GM12891 (cell line): ENCODE data around the gene DIS3L2.

Experiments used
- PAX5 ChIP-seq: IDR thresholded peaks from 2 replicates; pipeline ENCODE4 v1.6.1; 2011; ENCODE audit warnings: low read length, moderate library complexity, mild to moderate bottlenecking; ENCODE audit not compliant: insufficient read depth, severe bottlenecking
- POLR2A ChIP-seq: IDR thresholded peaks from 2 replicates; pipeline ENCODE4 v1.6.1; 2011; ENCODE audit warnings: low read depth, low read length, control low read depth
- POLR2AphosphoS5 ChIP-seq: IDR thresholded peaks from 2 replicates; pipeline ENCODE4 v1.6.1; 2011; ENCODE audit warnings: low read depth, low read length, control low read depth
- SPI1 ChIP-seq: IDR thresholded peaks from 2 replicates; pipeline ENCODE4 v1.6.1; 2011; ENCODE audit warnings: low read depth, low read length, control low read depth
- TAF1 ChIP-seq: IDR thresholded peaks from 2 replicates; pipeline ENCODE4 v1.6.1; 2011; ENCODE audit warnings: low read depth, low read length, control low read depth

DNA sequence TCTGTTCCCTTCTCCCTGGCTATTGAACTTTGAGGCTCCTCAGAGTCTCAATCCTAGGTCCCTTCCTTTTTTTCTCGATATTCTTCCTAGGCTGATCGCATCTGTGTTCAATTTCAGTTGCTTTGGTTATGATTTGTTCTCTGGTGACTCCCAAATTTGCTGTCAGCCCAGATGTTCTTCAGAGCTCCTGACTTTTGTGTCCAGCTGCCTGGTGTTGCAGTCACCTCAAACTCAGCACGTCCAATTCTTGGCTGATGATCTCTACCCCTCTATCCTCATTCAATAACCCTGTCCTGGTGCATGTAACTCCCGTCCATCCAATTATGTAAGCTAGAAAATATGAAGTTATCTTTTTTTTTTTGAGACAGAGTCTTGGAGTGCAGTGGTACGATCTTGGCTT is 31.4 kb downstream of the DIS3L2 start:
- TF ChIP-seq POLR2A: no peak
- TF ChIP-seq POLR2AphosphoS5: no peak
- TF ChIP-seq TAF1: no peak
- no peak for TF ChIP-seq SPI1
- no peak for TF ChIP-seq PAX5
